Activated T-cell treated with anti-CD3 and anti-CD28 coated beads, Interleukin-2, amount 50 U/mL, for 24 hours (primary cell): ENCODE measurements around the gene SBK3.
"Not testable (repeated sequence)": the region's sequence is repeated elsewhere in the genome, so short reads cannot be mapped to it uniquely, and the experiment has no call there.

Source experiments
- DNase-seq: peaks from one replicate; pipeline ENCODE4 v3.0.0-alpha.2; 2020
- H3K27ac Mint-ChIP-seq: 2 replicates; pipeline ENCODE4 v1.8.0; 2020; ENCODE audit warnings: mild to moderate bottlenecking, mixed read lengths
- H3K27me3 Mint-ChIP-seq: 2 replicates; pipeline ENCODE4 v1.8.0; 2020; ENCODE audit warnings: mixed read lengths
- H3K36me3 Mint-ChIP-seq: 2 replicates; pipeline ENCODE4 v1.8.0; 2020; ENCODE audit warnings: low read depth, mixed read lengths
- H3K4me1 Mint-ChIP-seq: 2 replicates; pipeline ENCODE4 v1.8.0; 2020; ENCODE audit warnings: low read depth, mixed read lengths
- H3K4me3 Mint-ChIP-seq: 2 replicates; pipeline ENCODE4 v1.8.0; 2020; ENCODE audit warnings: mild to moderate bottlenecking, moderate library complexity, mixed read lengths
- H3K9me3 Mint-ChIP-seq: 2 replicates; pipeline ENCODE4 v1.8.0; 2020; ENCODE audit warnings: mixed read lengths

SBK3 gene

GRCh38 chr19:55581145-55581822 lies 35.9 kb upstream of the SBK3 start:
- no peak for DNase-seq
- Mint-ChIP-seq H3K36me3 (peaks cover 20% of the 10 kb centered on the region), H3K4me1 (peaks cover 28% of the 10 kb centered on the region), H3K4me3 (peak overlapping the region; percentile 81), H3K27ac (peak overlapping the region; percentile 82), H3K9me3 (no peaks in the 10 kb centered on the region), H3K27me3 (no peaks in the 10 kb centered on the region)

DNA sequence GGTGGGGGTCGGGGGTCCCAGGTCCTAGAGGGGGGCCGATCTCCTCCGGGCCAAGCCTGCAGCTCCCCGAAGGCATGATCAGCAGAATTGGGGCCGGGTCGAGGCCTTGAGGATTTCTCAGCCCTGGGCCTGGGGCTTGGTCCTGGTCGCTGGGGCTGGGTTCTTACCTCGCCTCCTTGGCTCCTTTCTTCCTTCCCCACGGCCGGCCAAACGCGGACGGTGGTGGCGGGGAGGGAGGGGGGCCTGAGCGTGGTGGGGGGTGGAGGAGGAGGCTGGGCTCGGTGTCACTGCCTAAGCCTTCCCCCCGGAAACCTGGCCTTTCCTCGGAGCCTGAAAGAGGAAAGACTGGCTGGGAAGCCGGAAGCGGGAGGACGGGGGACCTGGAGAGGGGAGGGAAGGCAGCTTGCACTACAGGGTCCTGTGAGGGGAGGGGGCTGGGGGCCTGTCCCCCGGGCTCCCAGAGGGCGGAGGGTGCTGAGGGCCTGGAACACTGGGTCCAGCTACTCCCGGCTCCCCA lies 35.3 kb upstream of the SBK3 start, which contains the start of gene ZNF579:
TSS of gene ZNF579 (minus strand) at position 221 of the 517 bp plus-strand sequence. CDS start 1,209 bp downstream, outside the sequence.
- H3K36me3 Mint-ChIP-seq, result peaks cover 20% of the 10 kb centered on the region
- H3K9me3 Mint-ChIP-seq, result no peaks in the 10 kb centered on the region
- H3K4me1 Mint-ChIP-seq, result peaks cover 23% of the 10 kb centered on the region
- no peaks in the 10 kb centered on the region for H3K27me3 Mint-ChIP-seq
- H3K4me3 Mint-ChIP-seq, result peak within 1 kb of the TSS; percentile 81
- peak; percentile 89 for DNase-seq
- peak within 1 kb of the TSS; percentile 93 for H3K27ac Mint-ChIP-seq

GRCh38 chr19:55579766-55580621 lies 34.7 kb upstream of the SBK3 start:
- peak overlapping the region; percentile 81 for H3K4me3 Mint-ChIP-seq
- no peak for DNase-seq
- H3K9me3 Mint-ChIP-seq, result no peaks in the 10 kb centered on the region
- no peaks in the 10 kb centered on the region for H3K27me3 Mint-ChIP-seq
- H3K36me3 Mint-ChIP-seq, result peaks cover 20% of the 10 kb centered on the region
- peak overlapping the region; percentile 93 for H3K27ac Mint-ChIP-seq
- peaks cover 18% of the 10 kb centered on the region for H3K4me1 Mint-ChIP-seq

DNA sequence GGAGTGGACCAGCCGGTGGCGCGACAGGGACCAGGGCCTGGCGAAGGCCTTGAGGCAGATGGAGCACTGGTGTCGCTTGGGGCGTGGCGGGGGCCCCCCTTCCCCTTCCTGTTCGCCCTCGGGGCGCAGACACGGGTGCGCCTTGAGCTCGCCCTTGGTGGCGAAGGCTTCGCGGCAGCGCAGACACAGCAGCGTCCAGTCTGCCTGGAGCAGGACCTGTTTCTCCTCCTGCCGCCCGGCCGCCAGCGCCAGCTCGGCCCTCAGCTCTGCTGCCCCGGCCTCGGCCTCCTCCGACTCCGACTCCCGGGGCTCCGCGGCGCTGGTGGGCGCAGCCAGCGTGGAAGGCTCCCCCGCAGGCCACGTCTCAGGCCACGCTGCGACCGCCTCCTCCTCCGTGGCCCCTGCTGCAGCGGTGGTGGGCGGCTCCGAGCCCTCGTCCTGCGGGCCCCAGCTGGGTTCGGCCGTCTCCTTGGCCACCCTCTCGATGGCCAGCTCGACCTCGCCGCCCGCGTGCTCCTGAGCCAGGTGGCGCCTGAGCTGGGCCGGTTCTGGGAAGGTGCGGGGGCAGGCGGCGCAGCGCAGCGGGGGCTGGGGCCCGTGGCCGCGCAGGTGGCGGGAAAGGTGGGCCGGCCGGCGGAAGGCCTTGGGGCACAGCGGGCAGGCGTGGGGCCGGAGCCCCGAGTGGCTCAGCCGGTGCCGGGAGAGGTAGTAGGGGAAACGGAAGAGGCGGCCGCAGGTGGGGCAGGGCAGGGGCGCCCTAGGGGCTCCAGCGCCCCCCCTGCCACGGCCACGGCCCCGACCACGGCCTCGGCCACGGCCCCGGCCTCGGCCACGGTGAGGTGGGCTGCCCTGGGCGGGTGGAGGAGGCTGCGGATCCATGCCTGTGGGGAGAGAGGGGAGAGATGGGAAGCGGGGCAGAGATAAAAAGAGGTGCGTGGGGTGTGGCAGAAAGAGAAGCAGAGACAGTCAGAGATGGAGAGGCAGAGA lies 33.7 kb upstream of the SBK3 start:
- DNase-seq, result no peak
- H3K36me3 Mint-ChIP-seq, result peaks cover 20% of the 10 kb centered on the region
- no peaks in the 10 kb centered on the region for H3K27me3 Mint-ChIP-seq
- peak overlapping the region; percentile 93 for H3K27ac Mint-ChIP-seq
- H3K4me3 Mint-ChIP-seq, result peak overlapping the region; percentile 81
- H3K9me3 Mint-ChIP-seq, result no peaks in the 10 kb centered on the region
- H3K4me1 Mint-ChIP-seq, result peaks cover 18% of the 10 kb centered on the region

DNA sequence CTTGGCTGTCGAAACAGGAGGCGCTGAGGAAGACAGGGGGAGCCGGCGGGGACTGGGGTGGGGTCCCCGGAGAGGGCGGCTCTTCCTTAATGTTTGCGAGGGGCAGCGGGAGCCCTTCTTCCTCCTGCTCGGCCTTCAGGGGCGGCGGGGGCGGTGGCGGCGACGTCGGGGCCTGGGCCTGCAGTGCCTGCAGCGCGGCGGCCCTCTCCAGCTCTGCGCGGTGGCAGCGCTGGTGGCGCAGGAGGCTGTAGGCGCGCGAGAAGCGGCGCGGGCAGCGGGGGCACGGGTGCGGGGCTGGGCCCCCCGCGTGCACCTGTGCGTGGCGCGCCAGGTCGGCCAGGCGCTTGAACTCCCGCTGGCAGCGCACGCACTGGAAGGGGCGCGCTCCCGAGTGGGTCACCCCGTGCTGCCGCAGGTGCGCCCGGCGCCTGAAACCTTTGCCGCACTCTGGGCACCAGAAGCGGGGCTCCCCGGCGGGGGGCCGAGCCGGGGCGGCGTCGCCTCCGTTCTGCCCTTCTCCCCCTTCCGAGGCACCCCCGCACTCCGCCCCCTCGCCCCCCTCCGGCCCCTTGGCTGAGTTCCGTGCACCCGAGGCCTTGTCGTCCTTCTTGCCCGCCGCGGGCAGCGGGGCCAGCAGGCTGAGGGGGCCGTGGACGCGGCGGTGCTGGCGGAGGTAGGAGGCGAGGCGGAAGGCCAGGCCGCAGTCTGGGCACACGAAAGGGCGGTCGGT lies 32.9 kb upstream of the SBK3 start:
- Mint-ChIP-seq H3K4me1 (peaks cover 18% of the 10 kb centered on the region), H3K4me3 (no peak overlapping the region), H3K27me3 (no peaks in the 10 kb centered on the region), H3K27ac (no peak overlapping the region), H3K9me3 (no peaks in the 10 kb centered on the region), H3K36me3 (peaks cover 20% of the 10 kb centered on the region)
- DNase-seq, result no peak

GRCh38 chr19:55576746-55577145 lies 31.4 kb upstream of the SBK3 start:
- no peaks in the 10 kb centered on the region for H3K9me3 Mint-ChIP-seq
- no peak for DNase-seq
- no peaks in the 10 kb centered on the region for H3K27me3 Mint-ChIP-seq
- H3K4me3 Mint-ChIP-seq, result no peak overlapping the region
- no peak overlapping the region for H3K27ac Mint-ChIP-seq
- H3K4me1 Mint-ChIP-seq, result peaks cover 14% of the 10 kb centered on the region
- peaks cover 20% of the 10 kb centered on the region for H3K36me3 Mint-ChIP-seq

- not testable (repeated sequence) for H3K27me3 Mint-ChIP-seq, H3K9me3 Mint-ChIP-seq, DNase-seq, H3K4me1 Mint-ChIP-seq, H3K27ac Mint-ChIP-seq, H3K4me3 Mint-ChIP-seq
- H3K36me3 Mint-ChIP-seq, result peaks cover 12% of the 10 kb centered on the region
These were observed 28.6 kb upstream of the SBK3 start for GRCh38 chr19:55573929-55574328.

GRCh38 chr19:55569477-55569876 lies 24.1 kb upstream of the SBK3 start:
- H3K36me3 Mint-ChIP-seq, H3K27me3 Mint-ChIP-seq: not testable (repeated sequence)

DNA sequence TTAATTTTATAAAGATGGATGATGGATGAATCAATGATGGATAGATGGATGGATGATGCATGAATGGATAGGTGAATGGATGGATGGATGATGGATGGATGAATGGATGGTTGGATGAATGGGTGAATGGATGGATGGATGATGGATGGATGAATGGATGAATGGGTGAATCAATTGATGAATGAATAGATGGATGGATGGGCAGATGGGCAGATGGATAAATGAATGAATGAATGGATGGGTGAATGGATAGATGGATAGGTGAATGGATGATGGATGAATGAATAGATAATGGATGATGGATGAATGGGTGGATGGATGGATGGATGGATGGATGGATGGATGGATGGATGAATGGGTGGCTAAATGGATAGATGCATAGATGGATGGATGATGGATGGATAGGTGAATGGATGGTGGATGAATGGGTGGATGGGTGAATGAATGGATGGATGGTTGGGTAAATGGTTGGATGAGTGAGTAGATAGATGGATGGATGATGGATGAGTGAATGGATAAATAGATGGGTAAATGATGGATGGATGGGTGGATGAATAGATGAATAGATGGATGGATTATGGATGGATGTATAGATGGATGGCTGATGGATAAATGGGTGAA lies 22.5 kb upstream of the SBK3 start:
- DNase-seq, result no peak
- H3K27ac Mint-ChIP-seq, result no peak overlapping the region
- no peaks in the 10 kb centered on the region for H3K9me3 Mint-ChIP-seq
- peaks cover 9% of the 10 kb centered on the region for H3K27me3 Mint-ChIP-seq
- H3K4me1 Mint-ChIP-seq, result no peaks in the 10 kb centered on the region
- no peaks in the 10 kb centered on the region for H3K36me3 Mint-ChIP-seq
- H3K4me3 Mint-ChIP-seq, result no peak overlapping the region

More at GRCh38 chr19:55569477-55569876, 24.1 kb upstream of the SBK3 start:
- H3K27ac Mint-ChIP-seq, H3K4me1 Mint-ChIP-seq, H3K9me3 Mint-ChIP-seq, H3K4me3 Mint-ChIP-seq, DNase-seq: not testable (repeated sequence)

GRCh38 chr19:55566823-55567222 lies 21.5 kb upstream of the SBK3 start:
- H3K36me3 Mint-ChIP-seq, result no peaks in the 10 kb centered on the region
- peaks cover 9% of the 10 kb centered on the region for H3K27me3 Mint-ChIP-seq
- no peak for DNase-seq
- no peak overlapping the region for H3K27ac Mint-ChIP-seq
- no peak overlapping the region for H3K4me3 Mint-ChIP-seq
- no peaks in the 10 kb centered on the region for H3K4me1 Mint-ChIP-seq
- H3K9me3 Mint-ChIP-seq, result no peaks in the 10 kb centered on the region

DNA sequence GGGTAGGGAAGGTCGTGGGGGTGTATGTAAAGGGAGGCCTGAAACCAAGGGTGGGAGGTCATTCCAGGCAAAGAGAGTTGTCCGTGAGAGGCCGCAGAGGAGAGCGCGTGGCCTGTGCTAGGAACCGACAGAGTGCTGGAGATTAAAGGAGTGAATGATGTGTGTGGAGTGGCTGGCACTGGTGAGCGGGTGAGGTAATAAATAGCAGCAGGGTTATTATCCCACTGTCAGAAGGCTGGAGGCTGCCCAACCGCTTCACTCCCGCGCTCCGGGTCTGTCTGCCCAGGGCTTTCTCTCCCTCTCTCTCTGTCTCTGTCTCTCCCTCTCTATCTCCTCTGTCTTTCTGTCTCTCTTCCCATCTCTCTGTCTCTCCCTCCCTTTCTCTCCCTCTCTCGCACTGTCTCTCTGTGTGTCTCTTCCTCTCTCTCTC lies 17.9 kb upstream of the SBK3 start:
- Mint-ChIP-seq H3K27me3 (peaks cover 9% of the 10 kb centered on the region), H3K36me3 (no peaks in the 10 kb centered on the region), H3K9me3 (peaks cover 4% of the 10 kb centered on the region), H3K4me1 (no peaks in the 10 kb centered on the region), H3K27ac (no peak overlapping the region), H3K4me3 (no peak overlapping the region)
- DNase-seq, result no peak

GRCh38 chr19:55559684-55560083 lies 14.3 kb upstream of the SBK3 start:
- H3K4me1 Mint-ChIP-seq, result no peaks in the 10 kb centered on the region
- no peak overlapping the region for H3K4me3 Mint-ChIP-seq
- no peaks in the 10 kb centered on the region for H3K36me3 Mint-ChIP-seq

DNA sequence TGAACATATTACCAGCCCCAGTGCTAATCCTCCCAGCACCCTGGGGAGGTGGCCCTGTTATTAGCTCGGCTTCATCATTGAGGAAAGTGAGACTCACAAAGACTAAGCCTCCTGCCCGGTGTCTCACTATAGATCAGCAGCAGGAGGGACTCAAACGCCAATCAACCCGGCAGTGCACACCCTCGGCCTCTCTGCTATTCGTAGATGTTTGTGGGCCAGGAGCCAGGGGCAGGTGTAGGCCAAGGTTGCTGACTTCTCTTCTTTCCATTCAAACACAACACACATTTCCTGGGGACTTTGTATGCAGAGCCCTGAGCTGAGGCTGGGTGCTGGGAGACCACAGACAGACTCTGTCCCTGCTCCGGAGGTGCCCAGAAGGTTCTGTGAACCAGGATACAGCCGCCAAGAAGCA lies 9.4 kb upstream of the SBK3 start:
- Mint-ChIP-seq H3K4me1 (no peaks in the 10 kb centered on the region), H3K4me3 (no peak overlapping the region), H3K36me3 (no peaks in the 10 kb centered on the region), H3K9me3 (no peaks in the 10 kb centered on the region), H3K27me3 (peaks cover 4% of the 10 kb centered on the region), H3K27ac (no peak overlapping the region)
- no peak for DNase-seq

More at GRCh38 chr19:55559684-55560083, 14.3 kb upstream of the SBK3 start:
- no peak for DNase-seq
- Mint-ChIP-seq H3K27ac (no peak overlapping the region), H3K27me3 (peaks cover 6% of the 10 kb centered on the region), H3K9me3 (peaks cover 4% of the 10 kb centered on the region)
